ENCODE measurements around the gene C8A. TPM values are rescaled to one million over a fixed set of nuclear protein-coding genes. Genes with fewer than 3 reads are reported as not detected.

C8A gene
- total RNA-seq, 3 donors from 2014 or later (not counting 1 experiment from before 2014, with no cell fraction given) = not detected

- ATAC-seq (no peak), DNase-seq (no peak)
- no peaks in the 10 kb centered on the region for H3K36me3 ChIP-seq (ENCODE audit: control insufficient read depth, insufficient read depth, low read length)
- peaks cover 0 to 2% of the 10 kb centered on the region in 2 donors for H3K9me3 Mint-ChIP-seq
- H3K27ac ChIP-seq (ENCODE audit: low read length) = no peak overlapping the region
- H3K4me1 Mint-ChIP-seq = no peaks in the 10 kb centered on the region
- TF ChIP-seq, protein P1, sequence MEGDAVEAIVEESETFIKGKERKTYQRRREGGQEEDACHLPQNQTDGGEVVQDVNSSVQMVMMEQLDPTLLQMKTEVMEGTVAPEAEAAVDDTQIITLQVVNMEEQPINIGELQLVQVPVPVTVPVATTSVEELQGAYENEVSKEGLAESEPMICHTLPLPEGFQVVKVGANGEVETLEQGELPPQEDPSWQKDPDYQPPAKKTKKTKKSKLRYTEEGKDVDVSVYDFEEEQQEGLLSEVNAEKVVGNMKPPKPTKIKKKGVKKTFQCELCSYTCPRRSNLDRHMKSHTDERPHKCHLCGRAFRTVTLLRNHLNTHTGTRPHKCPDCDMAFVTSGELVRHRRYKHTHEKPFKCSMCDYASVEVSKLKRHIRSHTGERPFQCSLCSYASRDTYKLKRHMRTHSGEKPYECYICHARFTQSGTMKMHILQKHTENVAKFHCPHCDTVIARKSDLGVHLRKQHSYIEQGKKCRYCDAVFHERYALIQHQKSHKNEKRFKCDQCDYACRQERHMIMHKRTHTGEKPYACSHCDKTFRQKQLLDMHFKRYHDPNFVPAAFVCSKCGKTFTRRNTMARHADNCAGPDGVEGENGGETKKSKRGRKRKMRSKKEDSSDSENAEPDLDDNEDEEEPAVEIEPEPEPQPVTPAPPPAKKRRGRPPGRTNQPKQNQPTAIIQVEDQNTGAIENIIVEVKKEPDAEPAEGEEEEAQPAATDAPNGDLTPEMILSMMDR (IDR thresholded peaks at IDR 0.05) = no peak
- H3K27me3 ChIP-seq (ENCODE audit: control insufficient read depth, insufficient read depth, low read length) = no peaks in the 10 kb centered on the region
- H3K27me3 Mint-ChIP-seq (ENCODE audit: low read depth in 2 of 2) = peaks cover 6 to 14% of the 10 kb centered on the region in 2 donors
- H3K9me3 ChIP-seq (ENCODE audit: control insufficient read depth, insufficient read depth, low read length) = no peaks in the 10 kb centered on the region
- H3K4me1 ChIP-seq (ENCODE audit: control insufficient read depth, insufficient read depth, low read length) = no peaks in the 10 kb centered on the region
- no peak overlapping the region for H3K27ac Mint-ChIP-seq
- no peaks in the 10 kb centered on the region for H3K36me3 Mint-ChIP-seq
- H3K4me3 Mint-ChIP-seq = no peak overlapping the region
- intact Hi-C loops (cut with micrococcal nuclease) = no loop called here
- H3K4me3 ChIP-seq (ENCODE audit: low read length) = no peak overlapping the region
Measured at GRCh38 chr1:56859287-56859686, 4.7 kb downstream of the C8A start.

- H3K4me3 Mint-ChIP-seq = no peak overlapping the region
Measured at GRCh38 chr1:56863265-56863992, 8.8 kb downstream of the C8A start.

GRCh38 chr1:56864430-56864829 lies 9.8 kb downstream of the C8A start:
- Mint-ChIP-seq H3K36me3 (no peaks in the 10 kb centered on the region), H3K9me3 (peaks cover 0 to 2% of the 10 kb centered on the region in 2 donors)
- no peaks in the 10 kb centered on the region for H3K36me3 ChIP-seq (ENCODE audit: control insufficient read depth, insufficient read depth, low read length)

More at GRCh38 chr1:56863265-56863992, 8.8 kb downstream of the C8A start:
- DNase-seq (no peak), ATAC-seq (no peak)
- no peaks in the 10 kb centered on the region for H3K9me3 ChIP-seq (ENCODE audit: control insufficient read depth, insufficient read depth, low read length)
- H3K4me1 ChIP-seq (ENCODE audit: control insufficient read depth, insufficient read depth, low read length) = no peaks in the 10 kb centered on the region
- Mint-ChIP-seq H3K27ac (no peak overlapping the region), H3K36me3 (no peaks in the 10 kb centered on the region), H3K9me3 (peaks cover 0 to 2% of the 10 kb centered on the region in 2 donors), H3K27me3 (ENCODE audit: low read depth in 2 of 2) (peaks cover 15 to 16% of the 10 kb centered on the region in 2 donors), H3K4me1 (no peaks in the 10 kb centered on the region)
- WGBS (ENCODE audit: insufficient coverage) = 74% methylated on average over 2 of the region's 3 CpGs
- no peak overlapping the region for H3K27ac ChIP-seq (ENCODE audit: low read length)
- no peak overlapping the region for H3K4me3 ChIP-seq (ENCODE audit: low read length)
- no peaks in the 10 kb centered on the region for H3K27me3 ChIP-seq (ENCODE audit: control insufficient read depth, insufficient read depth, low read length)
- H3K36me3 ChIP-seq (ENCODE audit: control insufficient read depth, insufficient read depth, low read length) = no peaks in the 10 kb centered on the region
- intact Hi-C loops (cut with micrococcal nuclease) = no loop called here
- TF ChIP-seq, protein P1 (IDR thresholded peaks at IDR 0.05) = no peak

More at GRCh38 chr1:56864430-56864829, 9.8 kb downstream of the C8A start:
- no peak overlapping the region for H3K27ac ChIP-seq (ENCODE audit: low read length)
- Mint-ChIP-seq H3K27ac (no peak overlapping the region), H3K27me3 (ENCODE audit: low read depth in 2 of 2) (peaks cover 18 to 22% of the 10 kb centered on the region in 2 donors), H3K4me1 (no peaks in the 10 kb centered on the region), H3K4me3 (no peak overlapping the region)
- intact Hi-C loops (cut with micrococcal nuclease) = no loop called here
- no peak for DNase-seq
- H3K27me3 ChIP-seq (ENCODE audit: control insufficient read depth, insufficient read depth, low read length) = no peaks in the 10 kb centered on the region
- no peaks in the 10 kb centered on the region for H3K4me1 ChIP-seq (ENCODE audit: control insufficient read depth, insufficient read depth, low read length)
- H3K4me3 ChIP-seq (ENCODE audit: low read length) = no peak overlapping the region
- TF ChIP-seq, protein P1 (IDR thresholded peaks at IDR 0.05) = no peak
- no peaks in the 10 kb centered on the region for H3K9me3 ChIP-seq (ENCODE audit: control insufficient read depth, insufficient read depth, low read length)
- no peak for ATAC-seq
- 84% methylated on average over 2 of the region's 2 CpGs for WGBS (ENCODE audit: insufficient coverage)
